RWPE2 (cell line): ENCODE results near the gene UPF2.

ENCODE experiments used
- ATAC-seq: fragments of 200-7000 bp; cut with Tn5 transposase; 3 replicates; pipeline ENCODE4 v1.9.1; 2021; ENCODE audit warnings: low read depth
- DNase-seq: peaks from one replicate; pipeline ENCODE4 v3.0.0-alpha.2; 2020; ENCODE audit warnings: low spot score
- H3K27ac ChIP-seq: fragments of 450-650 bp; 2 replicates; pipeline ENCODE4 v1.5.1; 2017; ENCODE audit warnings: mild to moderate bottlenecking; ENCODE audit not compliant: poor library complexity, severe bottlenecking
- H3K27me3 ChIP-seq: fragments of 250-450 bp; sonication (Bioruptor Pico); 2 replicates; pipeline ENCODE4 v1.5.1; 2021; ENCODE audit warnings: mild to moderate bottlenecking, moderate library complexity; ENCODE audit not compliant: insufficient read depth, poor library complexity, severe bottlenecking
- H3K36me3 ChIP-seq: fragments of 250-450 bp; sonication (Bioruptor Pico); 2 replicates; pipeline ENCODE4 v1.5.1; 2020; ENCODE audit warnings: low read depth, mild to moderate bottlenecking, moderate library complexity
- H3K4me1 ChIP-seq: fragments of 250-450 bp; sonication (Bioruptor Pico); 2 replicates; pipeline ENCODE4 v1.5.1; 2021; ENCODE audit warnings: mild to moderate bottlenecking, moderate library complexity; ENCODE audit not compliant: insufficient read depth, poor library complexity, severe bottlenecking
- H3K4me3 ChIP-seq: fragments of 250-450 bp; sonication (Bioruptor Pico); 2 replicates; pipeline ENCODE4 v1.5.1; 2021; ENCODE audit warnings: mild to moderate bottlenecking, moderate library complexity; ENCODE audit not compliant: severe bottlenecking
- H3K9me3 ChIP-seq: fragments of 250-450 bp; sonication (Bioruptor Pico); 2 replicates; pipeline ENCODE4 v1.5.1; 2021; ENCODE audit warnings: mild to moderate bottlenecking, moderate library complexity; ENCODE audit not compliant: severe bottlenecking
- TF ChIP-seq, protein P1 (sequence below): fragments of 450-650 bp; IDR thresholded peaks from one replicate; pipeline ENCODE4 v1.5.1; 2017; ENCODE audit warnings: mild to moderate bottlenecking, moderate library complexity; ENCODE audit not compliant: poor library complexity, severe bottlenecking

The UPF2 gene

DNA sequence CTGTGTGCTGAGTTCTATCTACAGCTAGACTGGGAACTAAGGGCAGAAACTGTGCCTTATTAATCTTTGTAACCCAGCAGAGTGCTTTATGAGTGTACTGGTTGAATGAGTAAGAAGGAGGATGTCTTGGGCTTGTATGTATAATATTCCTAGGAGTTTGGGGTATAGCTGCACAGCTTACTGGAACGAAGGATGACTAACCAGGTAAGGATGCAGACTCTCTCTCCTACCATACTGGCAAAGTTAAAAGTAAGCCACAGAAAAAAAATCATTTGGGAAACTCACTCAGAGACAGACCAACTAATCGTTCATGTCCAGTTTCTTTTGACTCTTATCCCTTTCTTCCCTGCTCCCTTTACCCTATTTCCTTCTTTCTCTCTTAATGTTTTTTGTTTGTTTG lies 24.7 kb upstream of the UPF2 start:
- DNase-seq (no peak), ATAC-seq (peak; percentile 65)
- no peaks in the 10 kb centered on the region for H3K27me3 ChIP-seq
- no peaks in the 10 kb centered on the region for H3K36me3 ChIP-seq
- H3K4me1 ChIP-seq, result peaks cover 6% of the 10 kb centered on the region
- TF ChIP-seq, protein P1, sequence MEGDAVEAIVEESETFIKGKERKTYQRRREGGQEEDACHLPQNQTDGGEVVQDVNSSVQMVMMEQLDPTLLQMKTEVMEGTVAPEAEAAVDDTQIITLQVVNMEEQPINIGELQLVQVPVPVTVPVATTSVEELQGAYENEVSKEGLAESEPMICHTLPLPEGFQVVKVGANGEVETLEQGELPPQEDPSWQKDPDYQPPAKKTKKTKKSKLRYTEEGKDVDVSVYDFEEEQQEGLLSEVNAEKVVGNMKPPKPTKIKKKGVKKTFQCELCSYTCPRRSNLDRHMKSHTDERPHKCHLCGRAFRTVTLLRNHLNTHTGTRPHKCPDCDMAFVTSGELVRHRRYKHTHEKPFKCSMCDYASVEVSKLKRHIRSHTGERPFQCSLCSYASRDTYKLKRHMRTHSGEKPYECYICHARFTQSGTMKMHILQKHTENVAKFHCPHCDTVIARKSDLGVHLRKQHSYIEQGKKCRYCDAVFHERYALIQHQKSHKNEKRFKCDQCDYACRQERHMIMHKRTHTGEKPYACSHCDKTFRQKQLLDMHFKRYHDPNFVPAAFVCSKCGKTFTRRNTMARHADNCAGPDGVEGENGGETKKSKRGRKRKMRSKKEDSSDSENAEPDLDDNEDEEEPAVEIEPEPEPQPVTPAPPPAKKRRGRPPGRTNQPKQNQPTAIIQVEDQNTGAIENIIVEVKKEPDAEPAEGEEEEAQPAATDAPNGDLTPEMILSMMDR, result no peak
- H3K4me3 ChIP-seq, result no peak overlapping the region
- H3K27ac ChIP-seq, result peak overlapping the region; percentile 62
- no peaks in the 10 kb centered on the region for H3K9me3 ChIP-seq

GRCh38 chr10:12063483-12063818 lies 20.8 kb upstream of the UPF2 start:
- Histone ChIP-seq H3K36me3 (no peaks in the 10 kb centered on the region), H3K4me1 (peaks cover 6% of the 10 kb centered on the region), H3K27me3 (no peaks in the 10 kb centered on the region), H3K4me3 (no peak overlapping the region), H3K27ac (no peak overlapping the region), H3K9me3 (no peaks in the 10 kb centered on the region)
- DNase-seq, result no peak
- TF ChIP-seq, protein P1, result no peak
- no peak for ATAC-seq

DNA sequence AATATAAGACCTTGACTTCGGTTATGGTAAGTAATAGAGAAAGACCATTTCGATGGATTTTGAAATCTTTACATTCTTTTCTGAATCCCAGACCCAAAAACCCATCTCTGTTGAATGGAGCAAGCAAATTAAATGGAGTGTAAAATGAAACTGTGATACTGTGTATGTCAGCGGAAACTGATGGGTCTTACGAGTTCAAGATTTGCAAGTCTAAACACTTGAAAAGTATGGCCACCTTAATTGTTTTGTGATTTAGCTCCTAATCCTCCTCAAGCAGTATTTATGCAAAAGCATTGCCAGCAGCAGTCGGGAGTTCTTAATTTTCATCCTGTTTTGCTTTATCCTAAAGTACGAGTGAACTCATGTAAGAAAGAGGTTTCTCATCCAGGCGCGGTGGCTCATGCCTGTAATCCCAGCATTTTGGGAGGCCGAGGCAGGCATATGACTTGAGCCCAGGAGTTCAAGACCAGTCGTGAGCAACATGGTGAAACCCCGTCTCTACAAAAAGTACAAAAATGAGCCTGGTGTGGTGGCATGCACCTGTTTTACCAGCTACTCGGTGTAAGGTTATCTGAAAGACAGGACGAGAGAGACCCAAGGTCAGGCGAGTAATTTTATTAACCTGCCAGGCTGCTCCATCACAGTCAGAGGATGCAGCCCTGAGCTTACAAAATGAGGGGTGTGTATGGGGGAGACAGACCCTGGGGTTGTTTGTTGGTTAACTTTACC lies 20.3 kb upstream of the UPF2 start:
- ATAC-seq, result no peak
- TF ChIP-seq, protein P1, result no peak
- H3K36me3 ChIP-seq, result no peaks in the 10 kb centered on the region
- H3K9me3 ChIP-seq, result no peaks in the 10 kb centered on the region
- DNase-seq, result no peak
- H3K27me3 ChIP-seq, result no peaks in the 10 kb centered on the region
- H3K4me3 ChIP-seq, result no peak overlapping the region
- peaks cover 6% of the 10 kb centered on the region for H3K4me1 ChIP-seq
- no peak overlapping the region for H3K27ac ChIP-seq

GRCh38 chr10:12061124-12061523 lies 18.5 kb upstream of the UPF2 start:
- H3K27me3 ChIP-seq, result no peaks in the 10 kb centered on the region
- DNase-seq (no peak), ATAC-seq (no peak)
- no peak overlapping the region for H3K27ac ChIP-seq
- TF ChIP-seq, protein P1, result no peak
- H3K4me3 ChIP-seq, result no peak overlapping the region
- H3K9me3 ChIP-seq, result no peaks in the 10 kb centered on the region
- no peaks in the 10 kb centered on the region for H3K4me1 ChIP-seq
- H3K36me3 ChIP-seq, result no peaks in the 10 kb centered on the region

- H3K36me3 ChIP-seq, result no peaks in the 10 kb centered on the region
- DNase-seq (no peak), ATAC-seq (no peak)
- H3K27ac ChIP-seq, result no peak overlapping the region
- TF ChIP-seq, protein P1, result no peak
- no peaks in the 10 kb centered on the region for H3K9me3 ChIP-seq
- peaks cover 5% of the 10 kb centered on the region for H3K4me1 ChIP-seq
- H3K27me3 ChIP-seq, result no peaks in the 10 kb centered on the region
- H3K4me3 ChIP-seq, result no peak overlapping the region
Observed at GRCh38 chr10:12056748-12057147, 14.1 kb upstream of the UPF2 start.
